Tibial nerve (tissue), 3 donors: Measurements from ENCODE around the gene PEX11G.

ENCODE experiments used
- POLR2A ChIP-seq, 2 donors: fragments of 450-650 bp; IDR thresholded peaks; one replicate each; pipeline ENCODE4 v1.6.1; 2017; ENCODE audit warnings: antibody characterized with exemption in 2 of 2, mild to moderate bottlenecking in 2 of 2, moderate library complexity in 2 of 2
- TF ChIP-seq, protein P1 (sequence below), 5 experiments: fragments of 200-600 bp in 3 of 5; fragments of 450-650 bp in 2 of 5; sonication (generic) in 3 of 5; IDR thresholded peaks; one replicate each; pipeline ENCODE4 v1.5.1; 2016 to 2019; ENCODE audit warnings: antibody characterized with exemption in 5 of 5, mild to moderate bottlenecking in 3 of 5, moderate library complexity in 2 of 5

DNA sequence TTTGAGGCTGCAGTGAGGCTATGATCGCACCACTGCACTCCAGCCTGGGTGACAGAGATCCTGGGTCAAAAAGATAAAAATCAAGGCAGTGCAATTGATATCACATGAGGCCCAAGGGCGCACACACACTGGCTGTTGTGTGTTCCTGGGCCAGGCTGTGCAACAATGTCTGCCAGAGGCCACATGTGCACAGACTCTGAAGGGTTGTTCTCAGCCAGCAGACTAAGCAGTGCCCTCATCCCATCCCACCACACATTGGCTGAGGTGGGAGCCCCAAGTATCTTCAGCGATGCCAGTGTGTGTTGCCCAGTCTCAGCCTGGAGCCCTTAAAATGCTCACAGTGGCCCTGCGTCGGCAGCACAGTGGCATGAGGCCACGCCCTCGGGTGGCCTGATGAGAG is 12.6 kb downstream of the PEX11G start:
- TF ChIP-seq POLR2A (IDR thresholded peaks at IDR 0.05): no peak
- TF ChIP-seq, protein P1, sequence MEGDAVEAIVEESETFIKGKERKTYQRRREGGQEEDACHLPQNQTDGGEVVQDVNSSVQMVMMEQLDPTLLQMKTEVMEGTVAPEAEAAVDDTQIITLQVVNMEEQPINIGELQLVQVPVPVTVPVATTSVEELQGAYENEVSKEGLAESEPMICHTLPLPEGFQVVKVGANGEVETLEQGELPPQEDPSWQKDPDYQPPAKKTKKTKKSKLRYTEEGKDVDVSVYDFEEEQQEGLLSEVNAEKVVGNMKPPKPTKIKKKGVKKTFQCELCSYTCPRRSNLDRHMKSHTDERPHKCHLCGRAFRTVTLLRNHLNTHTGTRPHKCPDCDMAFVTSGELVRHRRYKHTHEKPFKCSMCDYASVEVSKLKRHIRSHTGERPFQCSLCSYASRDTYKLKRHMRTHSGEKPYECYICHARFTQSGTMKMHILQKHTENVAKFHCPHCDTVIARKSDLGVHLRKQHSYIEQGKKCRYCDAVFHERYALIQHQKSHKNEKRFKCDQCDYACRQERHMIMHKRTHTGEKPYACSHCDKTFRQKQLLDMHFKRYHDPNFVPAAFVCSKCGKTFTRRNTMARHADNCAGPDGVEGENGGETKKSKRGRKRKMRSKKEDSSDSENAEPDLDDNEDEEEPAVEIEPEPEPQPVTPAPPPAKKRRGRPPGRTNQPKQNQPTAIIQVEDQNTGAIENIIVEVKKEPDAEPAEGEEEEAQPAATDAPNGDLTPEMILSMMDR (IDR thresholded peaks at IDR 0.05): no peak
